ENCODE results near the gene ZSWIM1. TPM values are rescaled to one million over a fixed set of nuclear protein-coding genes. Genes with fewer than 3 reads are reported as not detected.

Gene ZSWIM1
- total RNA-seq, 1 experiment from 2014 or later = 7.6 TPM

- POLR2A ChIA-PET = interaction anchor here (0.8 to 6.5 kb wide), 5 partner anchors 14 to 71 kb away, joined by 3 to 27 read pairs (median 4); partner anchors contain the start of genes PCIF1 and ZSWIM1
- no peak for TF ChIP-seq CTCF (IDR thresholded peaks at IDR 0.05; ENCODE audit: unreplicated experiment)
These were observed 17.2 kb upstream of the ZSWIM1 start for GRCh38 chr20:45863543-45864470.

DNA sequence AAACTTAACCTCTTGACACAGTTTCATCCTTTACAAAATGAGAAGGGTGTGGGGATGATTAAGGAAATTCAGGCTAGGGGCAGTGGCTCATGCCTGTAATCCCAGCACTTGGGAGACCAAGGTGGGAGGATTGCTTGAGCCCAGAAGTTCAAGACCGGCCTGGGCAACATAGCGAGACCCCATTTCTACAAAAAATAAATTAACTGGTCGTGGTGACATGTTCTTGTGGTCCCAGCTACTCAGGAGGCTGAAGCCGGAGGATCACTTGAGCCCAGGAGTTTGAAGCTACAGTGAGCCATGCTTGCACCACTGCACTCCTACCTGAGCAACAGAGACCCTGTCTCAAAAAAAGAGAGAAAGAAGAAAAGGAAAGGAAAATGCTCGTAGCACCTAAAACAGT, 14.6 kb upstream of the ZSWIM1 start:
- H3K9me3 Mint-ChIP-seq (ENCODE audit: unreplicated experiment) = no peaks in the 10 kb centered on the region
- intact Hi-C loops (cut with micrococcal nuclease) = no loop called here
- peaks cover 7% of the 10 kb centered on the region for H3K4me1 Mint-ChIP-seq (ENCODE audit: insufficient read depth, unreplicated experiment)
- H3K27me3 Mint-ChIP-seq (ENCODE audit: insufficient read depth, unreplicated experiment) = no peaks in the 10 kb centered on the region
- no peaks in the 10 kb centered on the region for H3K36me3 Mint-ChIP-seq (ENCODE audit: insufficient read depth, unreplicated experiment)
- H3K27ac Mint-ChIP-seq (ENCODE audit: low read depth, unreplicated experiment) = no peak overlapping the region
- TF ChIP-seq CTCF (IDR thresholded peaks at IDR 0.05; ENCODE audit: unreplicated experiment) = no peak
- no peak overlapping the region for H3K4me3 Mint-ChIP-seq (ENCODE audit: unreplicated experiment)
- DNase-seq (ENCODE audit: unreplicated experiment) = no peak
- ChIA-PET CTCF (interaction anchor here (0.6 to 0.9 kb wide), 4 partner anchors 14 to 238 kb away, joined by 3 to 5 read pairs (median 4); no protein-coding TSS in a partner anchor), POLR2A (interaction anchor here (0.6 to 6.5 kb wide), 6 partner anchors 10 to 68 kb away, joined by 3 to 27 read pairs (median 5); partner anchors contain the start of genes ACOT8, PCIF1, ZSWIM1 and ZSWIM3)
- no TSS peak for BruUV-seq (replicated peaks)

More at GRCh38 chr20:45863543-45864470, 17.2 kb upstream of the ZSWIM1 start:
- Mint-ChIP-seq H3K36me3 (ENCODE audit: insufficient read depth, unreplicated experiment) (no peaks in the 10 kb centered on the region), H3K27me3 (ENCODE audit: insufficient read depth, unreplicated experiment) (no peaks in the 10 kb centered on the region), H3K4me3 (ENCODE audit: unreplicated experiment) (no peak overlapping the region), H3K9me3 (ENCODE audit: unreplicated experiment) (no peaks in the 10 kb centered on the region), H3K27ac (ENCODE audit: low read depth, unreplicated experiment) (no peak overlapping the region), H3K4me1 (ENCODE audit: insufficient read depth, unreplicated experiment) (peaks cover 22% of the 10 kb centered on the region)
- no peak for DNase-seq (ENCODE audit: unreplicated experiment)
- no TSS peak for BruUV-seq (replicated peaks)
- CTCF ChIA-PET = interaction anchor here (0.5 to 1.3 kb wide), 4 partner anchors 17 to 555 kb away, joined by 3 to 5 read pairs (median 3); no protein-coding TSS in a partner anchor
- intact Hi-C loops (cut with micrococcal nuclease) = no loop called here

DNA sequence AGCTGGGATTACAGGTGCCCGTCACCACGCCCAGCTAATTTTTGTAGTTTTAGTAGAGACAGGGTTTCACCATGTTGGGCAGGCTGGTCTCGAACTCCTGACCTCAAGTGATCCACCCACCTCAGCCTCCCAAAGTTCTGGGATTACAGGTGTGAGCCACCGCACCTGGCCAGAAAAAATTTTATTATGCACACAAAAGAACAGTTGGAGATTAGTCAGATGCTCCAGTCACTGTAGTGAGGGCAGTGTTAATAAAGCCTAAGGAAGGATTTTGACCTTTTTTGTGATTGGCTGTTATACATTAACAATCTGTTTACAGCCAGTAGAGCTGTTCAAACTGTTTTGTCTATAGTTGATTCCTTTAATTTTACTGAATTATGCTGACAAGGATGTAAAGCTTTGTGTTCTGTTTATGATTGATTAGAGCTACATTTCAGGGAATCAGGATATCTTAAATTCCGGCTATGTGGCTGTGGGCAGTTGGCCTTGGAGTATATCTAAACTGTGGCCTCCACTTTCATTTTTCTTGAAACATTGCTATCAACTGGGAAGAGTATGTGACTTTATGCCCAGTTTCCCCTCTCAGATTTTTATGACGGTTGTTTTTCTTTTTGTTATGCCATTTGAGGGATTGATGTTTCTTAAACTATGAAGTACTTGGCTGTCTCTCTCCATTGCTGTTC, 13.8 kb upstream of the ZSWIM1 start:
- Mint-ChIP-seq H3K9me3 (ENCODE audit: unreplicated experiment) (no peaks in the 10 kb centered on the region), H3K27me3 (ENCODE audit: insufficient read depth, unreplicated experiment) (no peaks in the 10 kb centered on the region), H3K36me3 (ENCODE audit: insufficient read depth, unreplicated experiment) (peaks cover 3% of the 10 kb centered on the region), H3K27ac (ENCODE audit: low read depth, unreplicated experiment) (no peak overlapping the region), H3K4me1 (ENCODE audit: insufficient read depth, unreplicated experiment) (peaks cover 6% of the 10 kb centered on the region), H3K4me3 (ENCODE audit: unreplicated experiment) (no peak overlapping the region)
- ChIA-PET POLR2A (interaction anchor here (0.6 to 6.5 kb wide), 9 partner anchors 9 to 75 kb away, joined by 3 to 27 read pairs (median 5); partner anchors contain the start of genes ACOT8, DNTTIP1, PCIF1 and ZSWIM1), CTCF (interaction anchor here (0.6 to 0.7 kb wide), 5 partner anchors 14 to 238 kb away, joined by 3 to 4 read pairs (median 3); partner anchors contain the start of genes WFDC10A and ZSWIM1)
- TF ChIP-seq CTCF (IDR thresholded peaks at IDR 0.05; ENCODE audit: unreplicated experiment) = no peak
- intact Hi-C loops (cut with micrococcal nuclease) = no loop called here
- no TSS peak for BruUV-seq (replicated peaks)
- DNase-seq (ENCODE audit: unreplicated experiment) = no peak

All from MCF 10A (cell line).